ENCODE results near the gene TCEAL2.
"Not testable (repeated sequence)": the region's sequence is repeated elsewhere in the genome, so short reads cannot be mapped to it uniquely, and the experiment has no call there.

GRCh38 chrX:102141631-102142030, 16.2 kb downstream of the TCEAL2 start:
- TF ChIP-seq CTCF (conservative IDR thresholded peaks at IDR 0.05 in 1 of 2, IDR thresholded peaks at IDR 0.05 in 1 of 2; ENCODE audit: extremely low read depth in 1 of 2, insufficient read depth in 1 of 2, low read depth in 1 of 2, low read length in 2 of 2); EZH2 (IDR thresholded peaks at IDR 0.05; ENCODE audit: borderline replicate concordance, low read length): not testable (repeated sequence)
